Hindlimb muscle (tissue), 1 donor: ENCODE data around the gene TNRC6C. TPM values are rescaled to one million over a fixed set of nuclear protein-coding genes. Genes with fewer than 3 reads are reported as not detected.

Source experiments
- DNase-seq: peaks from one replicate; pipeline ENCODE4 v3.0.0-alpha.2; 2013
- polyA plus RNA-seq: library from polyadenylated mRNA; unstranded; fragments of 120-200 nt; gene quantifications from one replicate; pipeline ENCODE4 v1.2.1, GENCODE V29; 2013; ENCODE audit not compliant: insufficient read length

The TNRC6C gene, protein sequence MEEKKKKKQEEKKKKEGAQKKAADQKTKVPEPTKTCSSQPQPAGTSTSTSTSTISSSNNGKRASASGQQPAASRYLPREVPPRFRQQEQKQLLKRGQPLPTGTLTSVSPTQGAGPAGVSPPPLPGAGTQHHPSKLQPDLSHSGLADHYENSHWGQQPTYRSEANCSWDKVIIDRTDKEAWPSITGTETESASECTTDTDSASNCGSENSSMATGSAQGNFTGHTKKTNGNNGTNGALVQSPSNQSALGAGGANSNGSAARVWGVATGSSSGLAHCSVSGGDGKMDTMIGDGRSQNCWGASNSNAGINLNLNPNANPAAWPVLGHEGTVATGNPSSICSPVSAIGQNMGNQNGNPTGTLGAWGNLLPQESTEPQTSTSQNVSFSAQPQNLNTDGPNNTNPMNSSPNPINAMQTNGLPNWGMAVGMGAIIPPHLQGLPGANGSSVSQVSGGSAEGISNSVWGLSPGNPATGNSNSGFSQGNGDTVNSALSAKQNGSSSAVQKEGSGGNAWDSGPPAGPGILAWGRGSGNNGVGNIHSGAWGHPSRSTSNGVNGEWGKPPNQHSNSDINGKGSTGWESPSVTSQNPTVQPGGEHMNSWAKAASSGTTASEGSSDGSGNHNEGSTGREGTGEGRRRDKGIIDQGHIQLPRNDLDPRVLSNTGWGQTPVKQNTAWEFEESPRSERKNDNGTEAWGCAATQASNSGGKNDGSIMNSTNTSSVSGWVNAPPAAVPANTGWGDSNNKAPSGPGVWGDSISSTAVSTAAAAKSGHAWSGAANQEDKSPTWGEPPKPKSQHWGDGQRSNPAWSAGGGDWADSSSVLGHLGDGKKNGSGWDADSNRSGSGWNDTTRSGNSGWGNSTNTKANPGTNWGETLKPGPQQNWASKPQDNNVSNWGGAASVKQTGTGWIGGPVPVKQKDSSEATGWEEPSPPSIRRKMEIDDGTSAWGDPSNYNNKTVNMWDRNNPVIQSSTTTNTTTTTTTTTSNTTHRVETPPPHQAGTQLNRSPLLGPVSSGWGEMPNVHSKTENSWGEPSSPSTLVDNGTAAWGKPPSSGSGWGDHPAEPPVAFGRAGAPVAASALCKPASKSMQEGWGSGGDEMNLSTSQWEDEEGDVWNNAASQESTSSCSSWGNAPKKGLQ (N-terminal part only)
- 10.4 TPM for polyA plus RNA-seq

DNA sequence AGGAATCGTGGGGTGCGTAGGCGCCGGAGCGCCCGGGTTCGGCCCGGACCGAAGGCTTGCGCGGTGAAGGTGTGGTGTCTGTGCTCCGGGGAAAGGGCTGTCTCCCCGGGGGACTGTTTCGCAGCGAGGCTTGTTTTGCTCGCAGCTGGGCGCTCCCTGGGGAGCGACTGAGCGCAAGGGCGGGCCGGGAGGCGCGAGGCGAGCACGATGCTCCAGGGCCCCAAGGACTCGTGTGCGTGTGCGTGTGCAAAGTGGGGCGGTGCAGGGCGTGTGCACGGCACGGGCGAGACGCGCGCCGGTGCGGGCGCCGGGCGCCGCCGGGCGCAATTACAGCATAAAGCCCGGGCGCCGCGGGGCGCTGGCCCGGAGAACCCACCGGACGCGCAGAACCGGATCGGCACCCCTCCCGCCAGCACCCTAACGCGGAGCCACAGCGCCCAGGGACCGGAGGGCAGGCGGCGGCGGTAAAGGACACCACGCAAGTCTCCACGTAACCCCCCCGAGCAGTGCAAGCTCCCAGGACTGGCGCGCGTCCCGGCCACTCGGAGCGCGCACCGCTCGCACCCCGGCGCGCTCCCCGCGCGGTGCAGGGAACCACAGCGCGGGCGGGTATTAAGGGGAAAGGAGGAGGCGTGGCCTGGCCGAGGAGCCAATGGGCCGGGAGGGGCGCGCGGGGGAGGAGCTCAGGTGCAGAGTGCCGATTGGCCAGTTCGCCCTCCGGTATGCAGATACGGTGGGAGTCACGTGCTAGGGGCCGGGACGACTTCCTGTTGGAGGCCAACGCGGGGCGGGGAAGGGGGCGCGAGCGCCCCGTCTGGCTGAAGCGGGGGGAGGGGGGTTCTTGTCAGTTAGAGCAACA, at the start of gene TNRC6C:
TSS of gene TNRC6C (plus strand) at position 847 of the 859 bp plus-strand sequence. CDS start 45,504 bp downstream, outside the sequence.
- peak; percentile 98 for DNase-seq

- DNase-seq = peak; percentile 71
Observed at GRCh38 chr17:77909236-77909635, 49.3 kb upstream of the TNRC6C start.

DNA sequence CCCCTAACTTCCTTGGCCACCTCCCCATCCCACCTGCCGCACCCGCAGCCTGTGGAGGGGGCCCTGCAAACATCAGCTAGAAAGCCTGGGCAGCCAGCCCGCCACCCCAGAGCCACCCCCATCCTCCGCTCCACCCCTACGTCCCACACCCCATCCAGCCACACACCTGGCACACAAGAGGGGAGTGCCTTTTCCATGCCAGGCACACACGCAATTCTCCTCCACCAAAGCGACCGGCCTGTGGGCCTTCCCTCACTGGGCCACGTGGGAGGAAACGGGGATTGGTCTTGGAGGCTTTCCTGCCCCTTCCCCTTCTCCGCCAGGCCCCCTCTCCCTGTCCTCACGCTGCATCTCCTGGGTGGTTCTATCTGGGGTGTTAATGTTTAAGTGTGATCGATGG, 48.7 kb upstream of the TNRC6C start:
- DNase-seq = no peak

- peak; percentile 48 for DNase-seq
Observed at GRCh38 chr17:77914385-77915254, 43.9 kb upstream of the TNRC6C start.

GRCh38 chr17:77915594-77916021, 42.9 kb upstream of the TNRC6C start:
- DNase-seq = no peak

DNA sequence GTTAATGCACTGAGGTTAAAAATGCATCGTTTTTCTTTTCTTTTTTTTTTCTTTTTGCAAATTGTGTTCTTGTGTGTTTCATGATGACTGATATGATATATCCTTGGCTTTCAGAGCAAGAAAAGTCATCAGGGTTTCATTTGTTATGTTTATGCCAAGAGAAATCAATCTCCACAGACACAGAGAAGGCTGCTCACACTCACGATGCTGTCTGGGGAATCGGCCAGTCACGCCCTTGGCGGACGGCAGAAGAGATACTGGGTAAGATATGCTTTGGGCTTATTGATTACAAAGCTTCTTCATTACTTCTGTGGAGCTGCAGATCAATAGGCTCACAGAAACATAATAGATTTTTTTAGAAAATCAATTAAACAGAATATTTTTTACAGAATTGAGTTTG, 42.2 kb upstream of the TNRC6C start:
- DNase-seq = no peak

- no peak for DNase-seq
Observed at GRCh38 chr17:77916703-77917481, 41.6 kb upstream of the TNRC6C start.

- DNase-seq = no peak
Observed at GRCh38 chr17:77919276-77919675, 39.2 kb upstream of the TNRC6C start.

- no peak for DNase-seq
Observed at GRCh38 chr17:77923135-77923534, 35.4 kb upstream of the TNRC6C start.

DNA sequence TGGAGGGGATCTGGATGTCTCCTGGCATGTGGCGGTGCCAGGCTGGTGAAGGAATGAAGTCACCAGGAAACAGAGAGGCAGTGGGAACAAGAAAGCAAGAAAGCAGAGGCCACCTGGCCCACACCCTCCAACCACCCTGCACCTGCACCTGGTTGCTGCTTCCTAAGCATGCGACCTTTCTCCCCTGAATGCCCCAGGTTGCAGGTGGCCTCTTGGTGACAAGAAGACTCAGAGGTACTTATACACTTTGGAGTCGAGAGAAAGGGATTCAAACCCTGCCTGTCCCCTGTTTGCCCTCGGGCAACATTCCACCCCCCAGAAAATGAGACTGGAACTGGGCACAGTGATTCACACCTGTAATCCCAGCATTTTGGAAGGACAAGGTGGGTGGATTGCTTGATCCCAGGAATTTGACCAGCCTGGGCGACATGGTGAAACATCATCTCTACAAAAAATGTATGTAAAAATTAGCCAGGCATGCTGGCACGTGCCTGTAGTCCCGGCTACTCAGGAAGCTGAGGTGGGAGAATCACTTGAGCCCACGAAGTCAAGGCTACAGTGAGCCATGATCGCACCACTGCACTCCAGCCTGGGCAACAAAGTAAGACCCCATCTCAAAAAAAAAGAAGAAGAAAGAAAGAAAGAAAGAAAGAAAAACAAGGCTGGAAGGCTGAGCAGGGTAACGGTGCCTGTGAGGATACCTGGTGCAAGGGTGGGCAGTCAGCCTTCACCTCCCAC, 34.6 kb upstream of the TNRC6C start:
- DNase-seq = no peak

- peak; percentile 29 for DNase-seq
Observed at GRCh38 chr17:77924757-77925336, 33.7 kb upstream of the TNRC6C start.

DNA sequence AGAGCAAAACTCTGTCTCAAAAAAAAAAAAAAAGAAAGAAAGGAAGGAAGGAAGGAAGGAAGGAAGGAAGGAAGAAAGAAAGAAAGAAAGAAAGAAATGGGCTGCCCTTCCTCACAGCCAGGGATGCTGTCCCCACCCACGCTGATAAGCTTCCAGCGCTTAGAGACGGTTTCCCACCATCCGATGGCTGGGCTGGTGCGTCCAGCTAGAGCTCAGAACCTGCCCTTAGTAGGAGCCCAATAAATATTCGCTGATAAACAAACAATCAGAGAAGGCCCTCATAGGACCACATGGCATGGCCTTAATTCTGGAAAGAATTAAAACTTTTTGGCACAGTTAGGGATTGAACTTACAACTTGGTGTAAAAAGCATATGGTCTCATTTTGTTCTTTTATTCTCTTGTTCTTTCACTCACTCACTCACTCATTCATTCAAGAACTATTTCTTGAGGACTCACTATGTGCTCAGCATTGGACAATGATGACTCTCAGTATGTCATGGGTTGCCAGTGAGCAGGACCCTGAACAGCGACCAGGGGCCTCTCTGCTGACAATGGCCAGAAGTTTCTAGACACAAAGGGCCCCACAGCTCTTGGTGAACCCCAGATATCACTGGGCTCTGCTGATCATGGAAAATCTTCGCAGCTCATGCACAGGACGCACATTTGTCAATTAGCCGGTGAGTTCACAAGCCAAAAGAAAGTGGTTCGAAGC, 32.5 kb upstream of the TNRC6C start:
- no peak for DNase-seq

GRCh38 chr17:77926981-77927380, 31.5 kb upstream of the TNRC6C start:
- DNase-seq = no peak

GRCh38 chr17:77927777-77928518, 30.6 kb upstream of the TNRC6C start:
- DNase-seq = no peak

- DNase-seq = no peak
Observed at GRCh38 chr17:77928519-77929179, 29.9 kb upstream of the TNRC6C start.

DNA sequence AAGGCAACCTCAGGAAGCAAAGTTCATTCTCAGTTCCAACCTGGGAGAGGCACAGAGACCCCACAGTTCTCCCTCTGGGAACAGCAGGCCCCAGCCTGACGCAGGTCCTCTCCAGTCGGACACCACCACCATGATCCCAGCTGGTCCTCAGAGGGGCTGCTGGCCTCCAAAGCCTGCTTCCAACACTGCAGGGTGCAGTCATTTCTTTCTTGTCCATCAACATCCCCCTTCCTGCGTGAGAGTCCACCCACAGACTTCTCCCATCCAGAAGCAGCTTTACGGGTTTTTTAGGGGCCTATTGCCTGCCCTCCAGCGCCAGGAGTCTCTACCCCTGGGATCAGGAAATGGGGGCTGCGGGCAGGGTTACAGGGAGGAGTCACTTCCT, 29.3 kb upstream of the TNRC6C start:
- DNase-seq = no peak

DNA sequence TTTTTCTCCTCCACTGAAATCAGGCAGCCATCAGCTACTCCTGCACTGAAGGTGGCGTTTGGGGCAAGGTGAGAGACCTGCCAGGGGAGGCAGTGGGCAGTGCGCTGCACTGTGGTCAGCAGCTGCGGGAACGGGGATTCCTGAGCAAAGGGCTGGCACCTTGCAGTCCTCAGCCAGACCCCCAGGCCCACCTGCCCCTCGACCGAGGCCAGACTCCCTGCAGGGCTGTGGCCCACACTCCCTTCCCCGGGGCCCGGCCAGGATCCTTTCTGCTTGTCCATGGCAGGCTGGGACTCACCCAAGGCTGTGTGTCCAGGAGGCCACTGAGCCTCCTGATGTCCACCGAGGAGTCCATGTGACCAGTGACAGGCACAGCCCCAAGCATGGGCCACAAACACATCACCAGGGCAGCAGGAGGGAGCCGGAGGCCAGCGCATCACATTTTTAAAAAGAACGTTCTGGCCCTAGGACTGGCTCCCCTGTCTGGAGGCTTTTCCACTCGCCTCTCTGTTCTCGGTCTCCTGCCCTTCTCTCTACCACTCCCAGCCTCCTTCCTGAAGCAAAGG, 28.5 kb upstream of the TNRC6C start:
- no peak for DNase-seq
